GM21737 (cell line): ENCODE data around the gene ZNF644.
"Not testable (repeated sequence)": the region's sequence is repeated elsewhere in the genome, so short reads cannot be mapped to it uniquely, and the experiment has no call there.

Source experiments
- ATAC-seq: cut with Tn5 transposase; IDR thresholded peaks from one replicate; pipeline ENCODE4 v1.9.1; 2021; ENCODE audit warnings: mild to moderate bottlenecking, moderate library complexity; ENCODE audit not compliant: unreplicated experiment

Gene ZNF644

GRCh38 chr1:90936731-90937130 lies 85.1 kb downstream of the ZNF644 start:
- no peak for ATAC-seq

- ATAC-seq, result no peak
Measured at GRCh38 chr1:90936061-90936460, 85.8 kb downstream of the ZNF644 start.

- not testable (repeated sequence) for ATAC-seq
Measured at GRCh38 chr1:90928231-90928630, 93.6 kb downstream of the ZNF644 start.

GRCh38 chr1:90927674-90928073 lies 94.2 kb downstream of the ZNF644 start:
- not testable (repeated sequence) for ATAC-seq

GRCh38 chr1:90926971-90927370 lies 94.9 kb downstream of the ZNF644 start:
- ATAC-seq, result no peak

- no peak for ATAC-seq
Measured at GRCh38 chr1:90925928-90926869, 95.6 kb downstream of the ZNF644 start.

GRCh38 chr1:90924982-90925381 lies 96.9 kb downstream of the ZNF644 start:
- no peak for ATAC-seq

- no peak for ATAC-seq
Measured at GRCh38 chr1:90922996-90923395, 98.8 kb downstream of the ZNF644 start.

- ATAC-seq, result no peak
Measured at GRCh38 chr1:90922202-90922601, 99.6 kb downstream of the ZNF644 start.

GRCh38 chr1:90919900-90920299 lies 101.9 kb downstream of the ZNF644 start:
- no peak for ATAC-seq

- ATAC-seq, result no peak
Measured at GRCh38 chr1:90919190-90919719, 102.6 kb downstream of the ZNF644 start.

- ATAC-seq, result no peak
Measured at GRCh38 chr1:90911353-90911752, 110.5 kb downstream of the ZNF644 start.

GRCh38 chr1:90902672-90903071 lies 119.2 kb downstream of the ZNF644 start:
- ATAC-seq, result no peak

- ATAC-seq, result no peak
Measured at GRCh38 chr1:90899263-90899662, 122.6 kb downstream of the ZNF644 start.

- ATAC-seq, result not testable (repeated sequence)
Measured at GRCh38 chr1:90893679-90894078, 128.2 kb downstream of the ZNF644 start.

GRCh38 chr1:90892884-90893283 lies 129.0 kb downstream of the ZNF644 start:
- not testable (repeated sequence) for ATAC-seq

- not testable (repeated sequence) for ATAC-seq
Measured at GRCh38 chr1:90892196-90892595, 129.6 kb downstream of the ZNF644 start.

- not testable (repeated sequence) for ATAC-seq
Measured at GRCh38 chr1:90891756-90892155, 130.1 kb downstream of the ZNF644 start.

- ATAC-seq, result no peak
Measured at GRCh38 chr1:90882221-90882620, 139.6 kb downstream of the ZNF644 start.

- ATAC-seq, result no peak
Measured at GRCh38 chr1:90881034-90881433, 140.8 kb downstream of the ZNF644 start.

- ATAC-seq, result no peak
Measured at GRCh38 chr1:90879281-90879680, 142.6 kb downstream of the ZNF644 start.

GRCh38 chr1:90876101-90876500 lies 145.7 kb downstream of the ZNF644 start:
- ATAC-seq, result no peak
